C4-2B (cell line): Measurements from ENCODE around the gene CFAP97.

Experiments
- ZFX ChIP-seq: fragments of 450-650 bp; IDR thresholded peaks from 2 replicates; pipeline ENCODE4 v1.6.1; 2017
- TF ChIP-seq, protein P1 (sequence below): fragments of 450-650 bp; conservative IDR thresholded peaks from 2 replicates; pipeline ENCODE4 v1.5.1; 2017; ENCODE audit warnings: mild to moderate bottlenecking

DNA sequence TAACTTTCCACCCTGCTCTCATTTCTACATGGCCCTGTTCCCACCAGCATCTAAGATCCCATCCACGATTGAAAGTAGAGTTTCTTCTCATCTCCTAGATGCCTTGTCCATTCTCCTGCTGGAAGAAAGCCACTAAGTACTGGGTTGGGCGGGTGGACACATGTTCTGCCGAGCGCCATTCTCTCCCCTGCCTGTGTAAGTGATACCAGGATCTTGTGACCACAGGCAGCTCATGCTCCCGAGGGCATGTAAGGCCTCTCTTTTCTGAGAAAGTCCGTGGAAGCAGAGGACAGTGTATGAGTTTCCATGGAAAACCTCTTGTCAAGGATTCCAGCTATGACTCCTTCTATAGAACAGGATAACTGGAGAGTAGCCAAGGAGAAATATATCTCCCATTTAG lies 64.1 kb downstream of the CFAP97 start:
- TF ChIP-seq, protein P1, sequence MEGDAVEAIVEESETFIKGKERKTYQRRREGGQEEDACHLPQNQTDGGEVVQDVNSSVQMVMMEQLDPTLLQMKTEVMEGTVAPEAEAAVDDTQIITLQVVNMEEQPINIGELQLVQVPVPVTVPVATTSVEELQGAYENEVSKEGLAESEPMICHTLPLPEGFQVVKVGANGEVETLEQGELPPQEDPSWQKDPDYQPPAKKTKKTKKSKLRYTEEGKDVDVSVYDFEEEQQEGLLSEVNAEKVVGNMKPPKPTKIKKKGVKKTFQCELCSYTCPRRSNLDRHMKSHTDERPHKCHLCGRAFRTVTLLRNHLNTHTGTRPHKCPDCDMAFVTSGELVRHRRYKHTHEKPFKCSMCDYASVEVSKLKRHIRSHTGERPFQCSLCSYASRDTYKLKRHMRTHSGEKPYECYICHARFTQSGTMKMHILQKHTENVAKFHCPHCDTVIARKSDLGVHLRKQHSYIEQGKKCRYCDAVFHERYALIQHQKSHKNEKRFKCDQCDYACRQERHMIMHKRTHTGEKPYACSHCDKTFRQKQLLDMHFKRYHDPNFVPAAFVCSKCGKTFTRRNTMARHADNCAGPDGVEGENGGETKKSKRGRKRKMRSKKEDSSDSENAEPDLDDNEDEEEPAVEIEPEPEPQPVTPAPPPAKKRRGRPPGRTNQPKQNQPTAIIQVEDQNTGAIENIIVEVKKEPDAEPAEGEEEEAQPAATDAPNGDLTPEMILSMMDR, result no peak
- TF ChIP-seq ZFX, result no peak
